Measurements from ENCODE around the gene SLIT3. TPM values are rescaled to one million over a fixed set of nuclear protein-coding genes. Genes with fewer than 3 reads are reported as not detected.

The SLIT3 gene
- total RNA-seq, 6 experiments from 2014 or later, result 0.31 to 1.2 (median 0.65) TPM

GRCh38 chr5:168801567-168801966 lies 499.4 kb downstream of the SLIT3 start:
- WGBS (ENCODE audit: insufficient coverage, low coverage, low lambda C conversion rate, missing lambda C conversion rate), result 32% methylated on average over 3 of the region's 7 CpGs

GRCh38 chr5:168800701-168801100 lies 500.2 kb downstream of the SLIT3 start:
- H3K27ac ChIP-seq, result no peak overlapping the region
- intact Hi-C loops (cut with DNase I), result no loop called here
- no peak overlapping the region for H3K4me3 ChIP-seq
- no peaks in the 10 kb centered on the region for H3K36me3 ChIP-seq
- no peak for ATAC-seq
- TF ChIP-seq CTCF (IDR thresholded peaks at IDR 0.05) (no peak), POLR2A (IDR thresholded peaks at IDR 0.05) (no peak)
- H3K9me3 ChIP-seq, result no peaks in the 10 kb centered on the region
- no peaks in the 10 kb centered on the region for H3K4me1 ChIP-seq
- 43% methylated on average over 3 of the region's 3 CpGs for WGBS (ENCODE audit: insufficient coverage, low coverage, low lambda C conversion rate, missing lambda C conversion rate)
- no peaks in the 10 kb centered on the region for H3K27me3 ChIP-seq
- no peak for DNase-seq

More at GRCh38 chr5:168801567-168801966, 499.4 kb downstream of the SLIT3 start:
- no peaks in the 10 kb centered on the region for H3K4me1 ChIP-seq
- no peak overlapping the region for H3K4me3 ChIP-seq
- H3K36me3 ChIP-seq, result no peaks in the 10 kb centered on the region
- H3K27ac ChIP-seq, result no peak overlapping the region
- intact Hi-C loops (cut with DNase I), result no loop called here
- no peaks in the 10 kb centered on the region for H3K9me3 ChIP-seq
- no peak for DNase-seq
- TF ChIP-seq CTCF (IDR thresholded peaks at IDR 0.05), result no peak
- no peak for TF ChIP-seq POLR2A (IDR thresholded peaks at IDR 0.05)
- no peak for ATAC-seq
- H3K27me3 ChIP-seq, result no peaks in the 10 kb centered on the region

- Histone ChIP-seq H3K9me3 (no peaks in the 10 kb centered on the region), H3K27me3 (no peaks in the 10 kb centered on the region), H3K36me3 (no peaks in the 10 kb centered on the region), H3K27ac (no peak overlapping the region), H3K4me3 (no peak overlapping the region), H3K4me1 (no peaks in the 10 kb centered on the region)
- TF ChIP-seq CTCF (IDR thresholded peaks at IDR 0.05) (no peak), POLR2A (IDR thresholded peaks at IDR 0.05) (no peak)
- intact Hi-C loops (cut with DNase I), result no loop called here
- no peak for ATAC-seq
- no peak for DNase-seq
- WGBS (ENCODE audit: insufficient coverage, low coverage, low lambda C conversion rate, missing lambda C conversion rate), result 61% methylated on average over 3 of the region's 5 CpGs
Measured at GRCh38 chr5:168798065-168799023, 502.6 kb downstream of the SLIT3 start.

GRCh38 chr5:168796593-168797580 lies 504.1 kb downstream of the SLIT3 start:
- DNase-seq, result no peak
- WGBS (ENCODE audit: insufficient coverage, low coverage, low lambda C conversion rate, missing lambda C conversion rate), result 54% methylated on average over 8 of the region's 12 CpGs
- intact Hi-C loops (cut with DNase I), result no loop called here

More at GRCh38 chr5:168796593-168797580, 504.1 kb downstream of the SLIT3 start:
- Histone ChIP-seq H3K27ac (no peak overlapping the region), H3K4me1 (no peaks in the 10 kb centered on the region), H3K4me3 (no peak overlapping the region), H3K27me3 (no peaks in the 10 kb centered on the region), H3K9me3 (no peaks in the 10 kb centered on the region), H3K36me3 (no peaks in the 10 kb centered on the region)
- TF ChIP-seq CTCF (IDR thresholded peaks at IDR 0.05), result no peak
- no peak for TF ChIP-seq POLR2A (IDR thresholded peaks at IDR 0.05)
- ATAC-seq, result no peak

Data from right lobe of liver (tissue), 6 donors.